Activated T-helper 1 cell treated with anti-CD3 and anti-CD28 coated beads, Interleukin-12 subunit alpha, Interleukin-12 subunit beta, Interleukin-2, Interleukin-4 antibody, amounts not matched to agents 30 ng/mL and 10 ng/mL and 1 ng/mL, durations not matched to agents 14 hours and 24 hours and 36 hours (primary cell): ENCODE measurements around the gene PRR29. TPM values are rescaled to one million over a fixed set of nuclear protein-coding genes. Genes with fewer than 3 reads are reported as not detected.
"Not testable (repeated sequence)": the region's sequence is repeated elsewhere in the genome, so short reads cannot be mapped to it uniquely, and the experiment has no call there.

Experiments
- DNase-seq: peaks from one replicate; pipeline ENCODE4 v3.0.0; 2021; ENCODE audit warnings: low spot score
- H3K27ac Mint-ChIP-seq: one replicate; pipeline ENCODE4 v1.8.0; 2021; ENCODE audit warnings: mild to moderate bottlenecking, mixed read lengths
- H3K27me3 Mint-ChIP-seq: one replicate; pipeline ENCODE4 v1.8.0; 2022; ENCODE audit warnings: mild to moderate bottlenecking, moderate library complexity, mixed read lengths; ENCODE audit not compliant: insufficient read depth
- H3K36me3 Mint-ChIP-seq: one replicate; pipeline ENCODE4 v1.8.0; 2021; ENCODE audit warnings: low read depth, mixed read lengths
- H3K4me1 Mint-ChIP-seq: one replicate; pipeline ENCODE4 v1.8.0; 2021; ENCODE audit warnings: low read depth, mixed read lengths
- H3K4me3 Mint-ChIP-seq: one replicate; pipeline ENCODE4 v1.8.0; 2021; ENCODE audit warnings: mild to moderate bottlenecking, moderate library complexity, mixed read lengths
- H3K9me3 Mint-ChIP-seq: one replicate; pipeline ENCODE4 v1.8.0; 2021; ENCODE audit warnings: mixed read lengths
- intact Hi-C: fragments of 100-400 bp; cut with micrococcal nuclease; formaldehyde crosslinking; loops from one replicate; pipeline ENCODE4 v1.15.1; 2024
- total RNA-seq: library from RNA; stranded (reverse); gene quantifications from 2 replicates; pipeline ENCODE4 v1.2.3, GENCODE V29; 2022

The PRR29 gene
- total RNA-seq, 1 donor from 2014 or later: 0.91 TPM

- peaks cover 14% of the 10 kb centered on the region for H3K9me3 Mint-ChIP-seq
- H3K4me1 Mint-ChIP-seq: peaks cover 12% of the 10 kb centered on the region
- DNase-seq, H3K4me3 Mint-ChIP-seq, H3K27ac Mint-ChIP-seq, H3K27me3 Mint-ChIP-seq, intact Hi-C loops, H3K36me3 Mint-ChIP-seq: not testable (repeated sequence)
Measured at GRCh38 chr17:63982641-63983040, 15.5 kb upstream of the PRR29 start.

- Mint-ChIP-seq H3K27me3 (peaks cover 4% of the 10 kb centered on the region), H3K36me3 (peaks cover 7% of the 10 kb centered on the region), H3K4me1 (peaks cover 12% of the 10 kb centered on the region), H3K4me3 (no peak overlapping the region), H3K9me3 (peaks cover 14% of the 10 kb centered on the region), H3K27ac (no peak overlapping the region)
- intact Hi-C loops: no loop called here
- no peak for DNase-seq
Measured at GRCh38 chr17:63983320-63983719, 14.8 kb upstream of the PRR29 start.

- H3K27me3 Mint-ChIP-seq: peaks cover 4% of the 10 kb centered on the region
- intact Hi-C loops: loop anchor here (2.0 kb wide), 1 partner anchor 41 kb away; no protein-coding TSS in a partner anchor
- H3K36me3 Mint-ChIP-seq: peaks cover 7% of the 10 kb centered on the region
- no peak overlapping the region for H3K27ac Mint-ChIP-seq
- H3K4me3 Mint-ChIP-seq: no peak overlapping the region
- no peak for DNase-seq
- peaks cover 12% of the 10 kb centered on the region for H3K4me1 Mint-ChIP-seq
- H3K9me3 Mint-ChIP-seq: peaks cover 14% of the 10 kb centered on the region
Measured at GRCh38 chr17:63984236-63984635, 13.9 kb upstream of the PRR29 start.

- intact Hi-C loops: loop anchor here (1.0 to 2.0 kb wide), 3 partner anchors 13 to 40 kb away; partner anchors contain the start of gene PRR29
- peaks cover 15% of the 10 kb centered on the region for H3K4me1 Mint-ChIP-seq
- H3K36me3 Mint-ChIP-seq: peaks cover 7% of the 10 kb centered on the region
- H3K27ac Mint-ChIP-seq: peak overlapping the region; percentile 91
- peaks cover 14% of the 10 kb centered on the region for H3K9me3 Mint-ChIP-seq
- H3K27me3 Mint-ChIP-seq: peaks cover 4% of the 10 kb centered on the region
- no peak overlapping the region for H3K4me3 Mint-ChIP-seq
- DNase-seq: peak; percentile 55
Measured at GRCh38 chr17:63984651-63985386, 13.3 kb upstream of the PRR29 start.

- Mint-ChIP-seq H3K27me3 (peaks cover 4% of the 10 kb centered on the region), H3K4me1 (peaks cover 23% of the 10 kb centered on the region), H3K27ac (peak overlapping the region; percentile 91), H3K9me3 (peaks cover 14% of the 10 kb centered on the region), H3K36me3 (peaks cover 7% of the 10 kb centered on the region), H3K4me3 (peak overlapping the region; percentile 2)
- no peak for DNase-seq
- intact Hi-C loops: loop anchor here (1.0 to 2.0 kb wide), 3 partner anchors 13 to 39 kb away; partner anchors contain the start of gene PRR29
Measured at GRCh38 chr17:63985387-63986140, 12.6 kb upstream of the PRR29 start.

- intact Hi-C loops: no loop called here
- DNase-seq: no peak
- Mint-ChIP-seq H3K4me1 (peaks cover 31% of the 10 kb centered on the region), H3K9me3 (peaks cover 10% of the 10 kb centered on the region), H3K27me3 (peaks cover 10% of the 10 kb centered on the region), H3K36me3 (peaks cover 5% of the 10 kb centered on the region), H3K4me3 (no peak overlapping the region), H3K27ac (peak overlapping the region; percentile 65)
Measured at GRCh38 chr17:63986821-63987220, 11.3 kb upstream of the PRR29 start.

- H3K36me3 Mint-ChIP-seq: peaks cover 5% of the 10 kb centered on the region
- H3K27ac Mint-ChIP-seq: peak overlapping the region; percentile 52
- intact Hi-C loops: no loop called here
- DNase-seq: no peak
- peaks cover 6% of the 10 kb centered on the region for H3K9me3 Mint-ChIP-seq
- H3K27me3 Mint-ChIP-seq: peaks cover 16% of the 10 kb centered on the region
- H3K4me1 Mint-ChIP-seq: peaks cover 38% of the 10 kb centered on the region
- H3K4me3 Mint-ChIP-seq: no peak overlapping the region
Measured at GRCh38 chr17:63987221-63988126, 10.7 kb upstream of the PRR29 start.

GRCh38 chr17:63988127-63988478 is 10.0 kb upstream of the PRR29 start:
- peaks cover 43% of the 10 kb centered on the region for H3K4me1 Mint-ChIP-seq
- intact Hi-C loops: no loop called here
- DNase-seq: no peak
- H3K27me3 Mint-ChIP-seq: peaks cover 17% of the 10 kb centered on the region
- no peak overlapping the region for H3K4me3 Mint-ChIP-seq
- no peaks in the 10 kb centered on the region for H3K9me3 Mint-ChIP-seq
- H3K36me3 Mint-ChIP-seq: no peaks in the 10 kb centered on the region
- H3K27ac Mint-ChIP-seq: no peak overlapping the region

GRCh38 chr17:63988741-63989621 is 9.2 kb upstream of the PRR29 start:
- Mint-ChIP-seq H3K36me3 (no peaks in the 10 kb centered on the region), H3K27me3 (peaks cover 17% of the 10 kb centered on the region), H3K4me3 (no peak overlapping the region), H3K27ac (no peak overlapping the region), H3K9me3 (no peaks in the 10 kb centered on the region), H3K4me1 (peaks cover 49% of the 10 kb centered on the region)
- intact Hi-C loops: no loop called here
- no peak for DNase-seq

- no peak overlapping the region for H3K4me3 Mint-ChIP-seq
- no peak for DNase-seq
- H3K36me3 Mint-ChIP-seq: no peaks in the 10 kb centered on the region
- no peaks in the 10 kb centered on the region for H3K9me3 Mint-ChIP-seq
- H3K27me3 Mint-ChIP-seq: peaks cover 19% of the 10 kb centered on the region
- intact Hi-C loops: loop anchor here (1.0 kb wide), 1 partner anchor 70 kb away; no protein-coding TSS in a partner anchor
- H3K27ac Mint-ChIP-seq: peak overlapping the region; percentile 59
- H3K4me1 Mint-ChIP-seq: peaks cover 52% of the 10 kb centered on the region
Measured at GRCh38 chr17:63989622-63990345, 8.4 kb upstream of the PRR29 start.

- Mint-ChIP-seq H3K27ac (no peak overlapping the region), H3K9me3 (no peaks in the 10 kb centered on the region), H3K36me3 (peaks cover 4% of the 10 kb centered on the region), H3K4me1 (peaks cover 47% of the 10 kb centered on the region), H3K27me3 (peaks cover 21% of the 10 kb centered on the region), H3K4me3 (peak overlapping the region; percentile 47)
- DNase-seq: no peak
- intact Hi-C loops: no loop called here
Measured at GRCh38 chr17:63991611-63992010, 6.5 kb upstream of the PRR29 start.
